HFF-Myc (cell line): ENCODE data around the gene KRTAP29-1.
"Not testable (repeated sequence)": the region's sequence is repeated elsewhere in the genome, so short reads cannot be mapped to it uniquely, and the experiment has no call there.

Experiments
- DNase-seq: peaks from one replicate; pipeline ENCODE4 v3.0.0-alpha.2; 2011; ENCODE audit warnings: low read depth; ENCODE audit errors: extremely low read depth
- H3K4me3 ChIP-seq: replicated peaks from 2 replicates; pipeline ENCODE4 v1.5.1; 2011; ENCODE audit warnings: low read depth, mild to moderate bottlenecking, control low read depth, low read length
- TF ChIP-seq, protein P1 (sequence below): IDR thresholded peaks from 2 replicates; pipeline ENCODE4 v1.5.1; 2012; ENCODE audit warnings: mild to moderate bottlenecking, low read depth, low read length, control low read depth; ENCODE audit errors: missing control alignments

KRTAP29-1 gene, protein sequence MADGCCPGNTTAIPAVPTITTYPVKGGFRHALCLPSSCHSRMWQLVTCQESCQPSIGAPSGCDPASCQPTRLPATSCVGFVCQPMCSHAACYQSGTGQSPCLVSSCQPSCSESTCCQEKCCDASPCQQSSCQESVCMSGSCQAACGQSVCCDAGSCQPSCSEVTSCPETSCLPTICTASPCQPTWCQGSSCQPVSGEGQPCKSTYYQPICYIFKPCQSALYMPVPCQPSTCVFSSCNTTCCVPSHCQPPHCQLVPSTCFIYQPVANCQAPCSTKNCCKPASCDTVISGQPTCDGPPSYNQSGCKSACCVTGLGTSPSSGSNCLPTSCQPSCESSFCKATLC

DNA sequence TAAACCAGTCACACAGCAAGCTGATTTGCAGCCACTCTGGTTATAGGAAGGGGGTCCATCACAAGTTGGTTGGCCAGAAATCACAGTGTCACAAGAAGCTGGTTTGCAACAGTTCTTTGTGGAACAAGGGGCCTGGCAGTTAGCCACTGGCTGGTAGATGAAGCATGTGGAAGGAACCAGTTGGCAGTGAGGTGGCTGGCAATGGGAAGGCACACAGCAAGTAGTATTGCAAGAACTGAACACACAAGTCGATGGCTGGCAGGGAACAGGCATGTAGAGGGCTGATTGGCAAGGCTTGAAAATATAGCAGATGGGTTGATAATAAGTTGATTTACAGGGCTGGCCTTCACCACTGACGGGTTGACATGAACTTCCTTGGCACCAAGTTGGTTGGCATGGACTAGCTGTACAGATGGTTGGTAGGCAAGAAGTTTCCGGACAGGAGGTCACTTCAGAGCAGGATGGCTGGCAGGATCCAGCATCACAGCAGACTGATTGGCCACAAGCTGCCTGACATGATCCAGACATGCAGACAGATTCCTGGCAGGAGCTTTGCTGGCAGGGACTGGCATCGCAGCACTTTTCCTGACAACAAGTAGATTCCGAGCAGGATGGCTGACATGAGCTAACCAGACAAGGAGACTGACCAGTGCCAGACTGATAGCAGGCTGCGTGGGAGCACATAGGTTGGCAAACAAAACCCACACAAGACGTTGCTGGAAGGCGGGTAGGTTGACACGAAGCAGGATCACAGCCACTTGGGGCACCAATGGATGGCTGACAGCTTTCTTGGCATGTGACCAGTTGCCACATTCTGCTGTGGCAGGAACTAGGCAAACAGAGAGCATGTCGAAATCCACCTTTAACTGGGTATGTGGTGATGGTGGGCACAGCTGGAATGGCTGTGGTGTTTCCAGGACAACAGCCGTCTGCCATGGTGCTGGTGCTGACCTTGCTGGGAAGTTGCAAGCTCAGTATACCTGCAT is at the start of gene KRTAP29-1:
KRTAP29-1 (minus strand) TSS at position 936 of the 986 bp plus-strand sequence; CDS start at position 936, 0 bp downstream.
- no peak for DNase-seq
- TF ChIP-seq, protein P1, sequence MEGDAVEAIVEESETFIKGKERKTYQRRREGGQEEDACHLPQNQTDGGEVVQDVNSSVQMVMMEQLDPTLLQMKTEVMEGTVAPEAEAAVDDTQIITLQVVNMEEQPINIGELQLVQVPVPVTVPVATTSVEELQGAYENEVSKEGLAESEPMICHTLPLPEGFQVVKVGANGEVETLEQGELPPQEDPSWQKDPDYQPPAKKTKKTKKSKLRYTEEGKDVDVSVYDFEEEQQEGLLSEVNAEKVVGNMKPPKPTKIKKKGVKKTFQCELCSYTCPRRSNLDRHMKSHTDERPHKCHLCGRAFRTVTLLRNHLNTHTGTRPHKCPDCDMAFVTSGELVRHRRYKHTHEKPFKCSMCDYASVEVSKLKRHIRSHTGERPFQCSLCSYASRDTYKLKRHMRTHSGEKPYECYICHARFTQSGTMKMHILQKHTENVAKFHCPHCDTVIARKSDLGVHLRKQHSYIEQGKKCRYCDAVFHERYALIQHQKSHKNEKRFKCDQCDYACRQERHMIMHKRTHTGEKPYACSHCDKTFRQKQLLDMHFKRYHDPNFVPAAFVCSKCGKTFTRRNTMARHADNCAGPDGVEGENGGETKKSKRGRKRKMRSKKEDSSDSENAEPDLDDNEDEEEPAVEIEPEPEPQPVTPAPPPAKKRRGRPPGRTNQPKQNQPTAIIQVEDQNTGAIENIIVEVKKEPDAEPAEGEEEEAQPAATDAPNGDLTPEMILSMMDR: no peak

DNA sequence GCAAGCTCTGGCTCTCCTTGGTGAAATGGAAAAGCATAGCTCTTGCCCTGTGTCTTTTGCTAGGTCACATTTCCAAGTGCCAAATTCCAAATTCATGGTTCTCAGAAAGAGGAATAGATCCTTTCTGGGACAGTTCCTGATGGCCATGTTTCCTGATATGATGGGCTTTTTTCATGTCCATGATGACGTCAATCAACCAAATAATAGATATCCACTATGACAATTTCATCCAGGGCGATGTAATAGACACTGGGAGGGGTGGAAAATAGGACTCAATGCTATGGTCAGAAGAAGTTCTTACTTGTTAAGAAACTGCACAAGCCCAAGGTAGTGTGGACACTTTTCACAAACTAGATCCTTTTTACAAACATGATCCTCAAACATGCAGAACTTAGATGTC is 48.5 kb upstream of the KRTAP29-1 start:
- no peak for DNase-seq
- TF ChIP-seq, protein P1: no peak
- no peak overlapping the region for H3K4me3 ChIP-seq

More for the DNA sequence above, at the start of gene KRTAP29-1:
- H3K4me3 ChIP-seq: no peak within 1 kb of the TSS

DNA sequence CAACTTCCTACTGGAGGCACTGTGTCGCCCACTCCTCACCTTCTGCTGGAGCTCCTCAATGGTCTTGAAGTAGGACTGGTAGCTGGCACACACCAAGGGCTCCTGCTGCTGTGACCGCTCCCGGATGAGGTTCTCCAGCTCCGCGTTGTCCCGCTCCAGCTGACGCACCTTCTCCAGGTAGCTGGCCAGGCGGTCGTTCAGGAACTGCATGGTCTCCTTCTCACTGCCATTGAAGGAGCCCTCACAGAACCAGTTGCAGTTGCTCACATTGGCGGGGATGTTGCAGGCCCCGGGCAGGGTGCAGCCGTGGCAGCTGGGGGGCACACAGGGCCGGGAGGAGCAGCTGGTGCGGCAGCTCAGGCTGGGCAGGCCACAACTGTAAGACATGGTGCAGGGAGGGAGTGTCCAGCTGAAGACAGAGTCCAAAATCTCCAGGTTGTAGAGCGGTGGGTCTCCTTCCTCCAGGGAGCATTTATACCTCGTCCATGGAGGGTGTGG is 47.8 kb upstream of the KRTAP29-1 start, which contains the start of gene KRT33A:
KRT33A (minus strand) TSS at position 448 of the 498 bp plus-strand sequence; CDS start at position 387, 61 bp downstream.
- H3K4me3 ChIP-seq, DNase-seq: not testable (repeated sequence)

DNA sequence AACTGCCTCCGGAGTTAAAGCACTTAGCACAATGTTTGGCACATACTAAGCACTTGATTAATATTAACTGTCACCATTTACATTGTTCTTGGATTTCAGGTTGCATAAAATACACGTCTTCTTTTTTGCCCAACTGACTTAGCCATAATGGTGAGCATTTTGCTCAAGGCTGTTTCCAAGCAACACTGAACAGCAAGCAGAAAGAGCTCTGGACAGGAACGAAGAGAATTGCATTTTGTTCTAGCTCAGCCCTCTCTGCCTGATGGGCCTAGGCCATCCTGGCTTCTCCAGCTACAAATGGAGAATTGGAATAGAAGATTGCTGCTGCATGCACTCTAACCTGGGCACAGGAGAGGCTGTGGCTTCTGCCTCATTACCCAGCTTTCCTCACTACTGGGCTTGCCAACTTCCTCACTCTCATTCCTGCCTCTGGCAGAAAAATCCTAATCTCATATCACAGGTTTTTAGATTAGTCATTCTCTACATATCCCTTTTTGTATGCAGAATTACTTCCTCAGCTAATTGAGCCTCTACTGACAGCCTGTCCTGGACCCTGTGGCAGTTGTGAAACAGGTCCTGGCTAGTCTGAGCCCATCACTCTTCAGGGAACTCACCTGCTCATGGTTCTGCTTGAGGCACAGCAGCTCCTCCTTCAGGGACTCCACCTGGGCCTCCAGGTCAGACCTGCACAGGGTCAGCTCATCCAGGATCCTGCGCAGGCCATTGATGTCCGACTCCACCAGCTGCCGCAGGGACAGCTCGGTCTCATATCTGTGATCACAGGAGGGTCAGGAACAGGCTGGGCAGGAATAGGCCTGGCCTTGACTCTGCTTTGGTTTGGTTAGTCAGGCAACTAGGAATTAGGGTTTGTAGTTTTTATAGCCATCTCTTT is 45.5 kb upstream of the KRTAP29-1 start:
- no peak overlapping the region for H3K4me3 ChIP-seq
- TF ChIP-seq, protein P1: no peak
- no peak for DNase-seq

DNA sequence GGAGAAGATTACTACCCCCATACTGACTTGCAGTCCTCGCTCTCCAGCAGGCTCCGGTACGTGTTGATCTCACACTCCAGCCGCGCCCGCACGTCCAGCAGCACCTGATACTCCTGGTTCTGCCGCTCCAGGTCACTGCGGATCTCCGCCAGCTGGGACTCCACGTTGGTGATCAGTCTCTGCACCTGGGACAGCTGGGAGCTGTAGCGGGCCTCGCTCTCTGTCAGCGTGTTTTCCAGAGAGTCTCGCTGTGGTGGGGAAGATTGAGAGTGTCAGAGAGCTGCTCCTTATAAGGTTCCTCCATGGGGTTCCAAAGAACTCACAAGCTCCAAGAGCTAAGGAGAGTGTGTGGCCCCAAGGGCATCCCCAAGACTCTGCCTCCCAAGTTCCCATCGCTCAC is 43.8 kb upstream of the KRTAP29-1 start:
- not testable (repeated sequence) for DNase-seq, H3K4me3 ChIP-seq

DNA sequence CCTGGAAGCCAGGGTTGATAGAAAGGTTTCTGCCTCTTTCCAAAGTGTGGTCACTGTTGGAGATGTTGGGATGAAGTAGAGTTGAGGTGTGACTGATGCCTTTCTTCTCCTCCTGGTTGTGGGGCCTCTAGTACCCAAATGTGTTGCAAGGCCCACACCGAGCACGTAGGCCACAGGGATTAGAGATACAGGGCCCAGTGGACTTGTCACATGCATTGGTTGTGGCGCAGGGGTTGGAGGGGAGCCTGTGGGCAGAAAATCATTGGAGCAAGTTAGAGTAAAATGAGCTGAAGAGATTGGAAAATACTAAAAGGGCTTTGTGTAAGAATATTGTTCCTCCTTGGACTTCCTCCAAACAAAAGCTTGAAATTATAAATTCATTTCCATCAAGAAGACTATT is 43.3 kb upstream of the KRTAP29-1 start:
- DNase-seq: no peak
- H3K4me3 ChIP-seq: no peak overlapping the region
- TF ChIP-seq, protein P1: no peak

DNA sequence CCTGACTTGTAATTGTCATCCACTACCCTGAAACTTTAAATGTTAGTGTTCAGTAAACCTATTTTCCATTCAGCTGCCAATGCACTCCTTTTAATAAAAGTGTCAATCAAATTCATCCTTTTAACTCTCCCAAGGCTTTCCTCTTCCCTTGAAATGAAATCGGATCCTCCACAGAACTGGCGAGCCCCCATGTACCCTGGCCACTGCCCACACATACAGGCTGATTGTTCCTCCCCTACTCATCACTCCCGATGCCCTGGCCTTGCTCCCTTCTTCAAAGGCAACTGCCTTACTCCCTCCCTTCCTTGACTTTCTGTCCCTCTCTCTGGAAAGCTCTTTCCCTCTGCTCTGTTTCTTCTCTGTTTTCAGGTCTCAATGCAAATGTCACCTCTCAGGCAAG is 40.4 kb upstream of the KRTAP29-1 start:
- TF ChIP-seq, protein P1: no peak
- no peak overlapping the region for H3K4me3 ChIP-seq
- no peak for DNase-seq
